GM19395 (cell line): Measurements from ENCODE around the gene RPL13A.
"Not testable (repeated sequence)": the region's sequence is repeated elsewhere in the genome, so short reads cannot be mapped to it uniquely, and the experiment has no call there.

ENCODE experiments used
- ATAC-seq: cut with Tn5 transposase; IDR thresholded peaks from one replicate; pipeline ENCODE4 v1.9.1; 2021; ENCODE audit warnings: mild to moderate bottlenecking, moderate library complexity; ENCODE audit not compliant: unreplicated experiment

RPL13A gene

GRCh38 chr19:49487277-49488045 is at the start of gene RPL13A:
RPL13A (plus strand) TSS chr19:49487608; CDS start chr19:49487630, 22 bp downstream.
- ATAC-seq, result peak; percentile 82

- ATAC-seq, result no peak
Measured at GRCh38 chr19:49438261-49438660, 49.1 kb upstream of the RPL13A start.

GRCh38 chr19:49439836-49440235 is 47.6 kb upstream of the RPL13A start:
- no peak for ATAC-seq

- ATAC-seq, result no peak
Measured at GRCh38 chr19:49440439-49441209, 46.8 kb upstream of the RPL13A start.

GRCh38 chr19:49441210-49441959 is 46.0 kb upstream of the RPL13A start, which contains the start of gene SLC17A7:
SLC17A7 (minus strand) TSS chr19:49441527; CDS start chr19:49441379, 148 bp downstream.
- ATAC-seq, result no peak

GRCh38 chr19:49441960-49442350 is 45.5 kb upstream of the RPL13A start:
- no peak for ATAC-seq

GRCh38 chr19:49442354-49442753 is 45.1 kb upstream of the RPL13A start:
- no peak for ATAC-seq

GRCh38 chr19:49442771-49443365 is 44.5 kb upstream of the RPL13A start:
- ATAC-seq, result peak; percentile 13

- peak; percentile 88 for ATAC-seq
Measured at GRCh38 chr19:49443366-49444099, 43.9 kb upstream of the RPL13A start.

GRCh38 chr19:49444100-49444700 is 43.2 kb upstream of the RPL13A start:
- ATAC-seq, result not testable (repeated sequence)

- ATAC-seq, result no peak
Measured at GRCh38 chr19:49445997-49446396, 41.4 kb upstream of the RPL13A start.

GRCh38 chr19:49447485-49448431 is 39.6 kb upstream of the RPL13A start:
- ATAC-seq, result no peak

GRCh38 chr19:49448432-49448786 is 39.0 kb upstream of the RPL13A start:
- ATAC-seq, result no peak

- ATAC-seq, result no peak
Measured at GRCh38 chr19:49450405-49450804, 37.0 kb upstream of the RPL13A start.

GRCh38 chr19:49451430-49452181 is 35.8 kb upstream of the RPL13A start, which contains the start of gene PIH1D1:
PIH1D1 (minus strand) TSS chr19:49451814; CDS start chr19:49451574, 240 bp downstream.
- peak; percentile 64 for ATAC-seq

GRCh38 chr19:49453013-49453756 is 34.2 kb upstream of the RPL13A start, which contains the start of gene ALDH16A1:
ALDH16A1 (plus strand) TSS chr19:49453225; CDS start chr19:49453332, 107 bp downstream.
- peak; percentile 74 for ATAC-seq

GRCh38 chr19:49453757-49454240 is 33.6 kb upstream of the RPL13A start:
- ATAC-seq, result no peak
